GM20000 (cell line): ENCODE results near the gene ATXN7L1.

Experiments
- DNase-seq: peaks from one replicate; pipeline ENCODE4 v3.0.0; 2012; ENCODE audit warnings: low spot score
- CTCF ChIP-seq: IDR thresholded peaks from 2 replicates; pipeline ENCODE4 v1.5.1; 2012; ENCODE audit warnings: mild to moderate bottlenecking, control low read depth; ENCODE audit errors: extremely low read depth, missing control alignments

The ATXN7L1 gene

GRCh38 chr7:105806592-105807447 lies 69.6 kb downstream of the ATXN7L1 start:
- no peak for TF ChIP-seq CTCF
- peak; percentile 64 for DNase-seq

- no peak for TF ChIP-seq CTCF
- DNase-seq, result no peak
Observed at GRCh38 chr7:105805447-105806019, 70.9 kb downstream of the ATXN7L1 start.

- TF ChIP-seq CTCF, result no peak
- DNase-seq, result no peak
Observed at GRCh38 chr7:105803429-105803736, 73.0 kb downstream of the ATXN7L1 start.

- DNase-seq, result no peak
- TF ChIP-seq CTCF, result no peak
Observed at GRCh38 chr7:105802604-105803428, 73.6 kb downstream of the ATXN7L1 start.

- no peak for DNase-seq
- no peak for TF ChIP-seq CTCF
Observed at GRCh38 chr7:105800849-105801534, 75.4 kb downstream of the ATXN7L1 start.

GRCh38 chr7:105800442-105800841 lies 76.0 kb downstream of the ATXN7L1 start:
- DNase-seq, result no peak
- TF ChIP-seq CTCF, result no peak
